ENCODE data around the gene CDC5L.

DNA sequence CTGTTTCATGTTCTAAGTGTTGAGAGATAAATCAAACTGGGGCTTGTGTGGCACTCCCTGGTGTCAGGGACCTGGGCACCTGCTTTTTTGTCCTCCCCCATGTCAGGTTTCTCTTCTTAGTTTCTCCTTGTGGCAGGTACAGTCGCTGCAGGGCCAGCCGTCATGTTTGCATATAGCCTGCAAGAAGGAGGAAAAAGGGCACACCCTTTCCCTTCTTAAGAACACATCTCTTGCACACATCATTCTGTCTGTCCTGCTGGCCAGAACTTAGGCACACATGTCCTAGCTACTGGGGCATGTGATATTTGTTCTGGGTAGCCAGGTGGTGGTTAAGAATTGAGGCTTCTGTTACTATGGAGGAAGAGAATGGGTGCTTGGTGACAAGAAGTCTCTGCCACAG, 27.9 kb downstream of the CDC5L start:
- TF ChIP-seq POLR2A (IDR thresholded peaks at IDR 0.05) (no peak), POLR2AphosphoS5 (IDR thresholded peaks at IDR 0.05) (no peak)
- TF ChIP-seq, protein P1, sequence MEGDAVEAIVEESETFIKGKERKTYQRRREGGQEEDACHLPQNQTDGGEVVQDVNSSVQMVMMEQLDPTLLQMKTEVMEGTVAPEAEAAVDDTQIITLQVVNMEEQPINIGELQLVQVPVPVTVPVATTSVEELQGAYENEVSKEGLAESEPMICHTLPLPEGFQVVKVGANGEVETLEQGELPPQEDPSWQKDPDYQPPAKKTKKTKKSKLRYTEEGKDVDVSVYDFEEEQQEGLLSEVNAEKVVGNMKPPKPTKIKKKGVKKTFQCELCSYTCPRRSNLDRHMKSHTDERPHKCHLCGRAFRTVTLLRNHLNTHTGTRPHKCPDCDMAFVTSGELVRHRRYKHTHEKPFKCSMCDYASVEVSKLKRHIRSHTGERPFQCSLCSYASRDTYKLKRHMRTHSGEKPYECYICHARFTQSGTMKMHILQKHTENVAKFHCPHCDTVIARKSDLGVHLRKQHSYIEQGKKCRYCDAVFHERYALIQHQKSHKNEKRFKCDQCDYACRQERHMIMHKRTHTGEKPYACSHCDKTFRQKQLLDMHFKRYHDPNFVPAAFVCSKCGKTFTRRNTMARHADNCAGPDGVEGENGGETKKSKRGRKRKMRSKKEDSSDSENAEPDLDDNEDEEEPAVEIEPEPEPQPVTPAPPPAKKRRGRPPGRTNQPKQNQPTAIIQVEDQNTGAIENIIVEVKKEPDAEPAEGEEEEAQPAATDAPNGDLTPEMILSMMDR (IDR thresholded peaks at IDR 0.05): no peak

Data from prostate gland (tissue), 2 donors.